ENCODE data around the gene OGA. TPM values are rescaled to one million over a fixed set of nuclear protein-coding genes. Genes with fewer than 3 reads are reported as not detected.

The OGA gene
- total and polyA plus RNA-seq, 9 of the 15 experiments (the other 6 are each of a cell fraction or from before 2014, with no cell fraction given), result 13.5 to 73.5 (median 59.5) TPM

DNA sequence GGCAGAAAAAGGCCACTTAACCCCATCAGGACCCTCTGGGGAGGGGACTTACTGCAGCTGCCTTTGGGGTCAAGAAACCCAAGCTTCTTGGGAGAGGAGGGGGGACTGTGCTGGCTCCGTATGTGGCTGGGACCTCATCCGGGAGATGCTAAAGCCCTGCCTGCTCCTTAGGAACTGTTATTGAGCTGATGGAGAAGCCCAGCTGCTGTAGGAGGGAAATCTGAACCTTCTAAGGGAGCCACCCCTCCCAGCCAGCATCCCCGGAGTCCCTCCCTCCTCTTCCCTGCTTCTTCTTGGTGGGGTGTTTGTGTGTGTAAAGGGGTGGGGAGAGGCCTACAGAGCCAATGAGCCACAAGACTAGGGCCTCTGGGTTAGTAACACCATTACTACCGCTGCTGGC lies 17.1 kb upstream of the OGA start (continued):
- TF ChIP-seq, protein P1, sequence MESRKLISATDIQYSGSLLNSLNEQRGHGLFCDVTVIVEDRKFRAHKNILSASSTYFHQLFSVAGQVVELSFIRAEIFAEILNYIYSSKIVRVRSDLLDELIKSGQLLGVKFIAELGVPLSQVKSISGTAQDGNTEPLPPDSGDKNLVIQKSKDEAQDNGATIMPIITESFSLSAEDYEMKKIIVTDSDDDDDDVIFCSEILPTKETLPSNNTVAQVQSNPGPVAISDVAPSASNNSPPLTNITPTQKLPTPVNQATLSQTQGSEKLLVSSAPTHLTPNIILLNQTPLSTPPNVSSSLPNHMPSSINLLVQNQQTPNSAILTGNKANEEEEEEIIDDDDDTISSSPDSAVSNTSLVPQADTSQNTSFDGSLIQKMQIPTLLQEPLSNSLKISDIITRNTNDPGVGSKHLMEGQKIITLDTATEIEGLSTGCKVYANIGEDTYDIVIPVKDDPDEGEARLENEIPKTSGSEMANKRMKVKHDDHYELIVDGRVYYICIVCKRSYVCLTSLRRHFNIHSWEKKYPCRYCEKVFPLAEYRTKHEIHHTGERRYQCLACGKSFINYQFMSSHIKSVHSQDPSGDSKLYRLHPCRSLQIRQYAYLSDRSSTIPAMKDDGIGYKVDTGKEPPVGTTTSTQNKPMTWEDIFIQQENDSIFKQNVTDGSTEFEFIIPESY (CRISPR knock-in tag; IDR thresholded peaks at IDR 0.05), result no peak
- TF ChIP-seq ZNF324 (CRISPR knock-in tag; IDR thresholded peaks at IDR 0.05) (no peak), LEF1 (IDR thresholded peaks at IDR 0.05) (no peak), RUNX1 (IDR thresholded peaks at IDR 0.05; ENCODE audit: low read depth) (no peak), NUFIP1 (IDR thresholded peaks at IDR 0.05; ENCODE audit: partially characterized antibody) (no peak), ZNF551 (CRISPR knock-in tag; IDR thresholded peaks at IDR 0.05) (no peak), PCBP1 (IDR thresholded peaks at IDR 0.05; ENCODE audit: low read depth, low read length, poor library complexity, severe bottlenecking) (no peak), HDGF (IDR thresholded peaks at IDR 0.05) (no peak)

DNA sequence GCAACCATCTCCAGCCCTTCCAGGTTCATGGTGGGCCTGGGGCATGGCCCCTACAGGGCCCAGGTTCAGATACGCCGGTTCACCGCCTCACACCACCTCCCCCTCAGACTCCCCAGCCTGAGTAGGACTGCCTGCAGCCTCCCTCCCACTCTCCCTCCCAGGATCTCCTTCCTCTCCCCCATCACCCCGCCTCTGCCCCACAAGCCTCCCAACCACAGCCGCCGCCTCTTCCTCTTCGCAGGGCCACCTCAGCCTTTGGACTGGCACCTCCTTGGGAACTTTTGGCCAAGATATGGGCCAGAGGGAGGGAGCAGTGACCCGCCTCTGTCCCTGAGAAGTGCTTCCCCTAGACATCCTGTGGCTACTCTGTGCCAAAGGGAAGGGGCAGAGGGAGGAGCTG lies 16.1 kb upstream of the OGA start:
- in situ Hi-C loops (cut with MboI) (loop anchor here (25.0 kb wide), 4 partner anchors 528 to 778 kb away; partner anchors contain the start of genes ACTR1A, CUEDC2 and SUFU), intact Hi-C loops (cut with micrococcal nuclease) (no loop called here)
- WGBS (ENCODE audit: insufficient coverage, low coverage, missing lambda C conversion rate), result 25% methylated on average over 5 of the region's 8 CpGs
- BruUV-seq (replicated peaks), result no TSS peak
- ATAC-seq, result no peak
- Histone ChIP-seq H3K9me3 (replicated peaks; ENCODE audit: control insufficient read depth, insufficient read depth, low read depth, low read length) (no peaks in the 10 kb centered on the region), H3K4me1 (replicated peaks in 1 of 2; ENCODE audit: control insufficient read depth in 2 of 2, insufficient read depth in 2 of 2, low read length in 2 of 2) (peaks cover 28 to 35% of the 10 kb centered on the region in 2 experiments), H3K4me3 (no peak overlapping the region), H3K4me2 (ENCODE audit: insufficient read depth, low read length) (no peak overlapping the region), H3K9ac (ENCODE audit: insufficient read depth in 1 of 2, low read depth in 2 of 2, low read length in 2 of 2) (peak overlapping the region in 1 of 2 experiments; percentile 84; a peak in 2 of 4 replicates), H3K79me2 (ENCODE audit: control insufficient read depth, insufficient read depth, low read length) (peaks cover 5% of the 10 kb centered on the region; the same call in 2 of the 3 replicates), H3K9me1 (ENCODE audit: control insufficient read depth, insufficient read depth, low read length) (peaks cover 6% of the 10 kb centered on the region), H3K27me3 (ENCODE audit: control insufficient read depth in 2 of 2, insufficient read depth in 2 of 2, low read length in 2 of 2) (no peaks in the 10 kb centered on the region), H4K20me1 (replicated peaks; ENCODE audit: control insufficient read depth, insufficient read depth, low read length) (0 out of 2 replicates have a peak, but pooled peaks cover 12% of the 10 kb centered on the region), H2AFZ (ENCODE audit: low read depth, low read length) (no peak overlapping the region), H3K36me3 (ENCODE audit: control insufficient read depth, insufficient read depth, low read length) (peaks cover 2% of the 10 kb centered on the region; the same call in 1 of the 3 replicates), H3K27ac (ENCODE audit: extremely low read depth, low read depth, low read length) (no peak overlapping the region)
- peak; percentile 17 to 33 (median 22) for DNase-seq (ENCODE audit: extremely low read depth in 1 of 4, low spot score in 3 of 4)
- CTCF ChIA-PET (ENCODE audit: low intra/inter-chr PET ratio), result no interaction called here
- TF ChIP-seq CXXC5 (CRISPR knock-in tag; IDR thresholded peaks at IDR 0.05), result no peak
- no peak for TF ChIP-seq ZFPM2 (CRISPR knock-in tag; IDR thresholded peaks at IDR 0.05)
- TF ChIP-seq, protein P2, sequence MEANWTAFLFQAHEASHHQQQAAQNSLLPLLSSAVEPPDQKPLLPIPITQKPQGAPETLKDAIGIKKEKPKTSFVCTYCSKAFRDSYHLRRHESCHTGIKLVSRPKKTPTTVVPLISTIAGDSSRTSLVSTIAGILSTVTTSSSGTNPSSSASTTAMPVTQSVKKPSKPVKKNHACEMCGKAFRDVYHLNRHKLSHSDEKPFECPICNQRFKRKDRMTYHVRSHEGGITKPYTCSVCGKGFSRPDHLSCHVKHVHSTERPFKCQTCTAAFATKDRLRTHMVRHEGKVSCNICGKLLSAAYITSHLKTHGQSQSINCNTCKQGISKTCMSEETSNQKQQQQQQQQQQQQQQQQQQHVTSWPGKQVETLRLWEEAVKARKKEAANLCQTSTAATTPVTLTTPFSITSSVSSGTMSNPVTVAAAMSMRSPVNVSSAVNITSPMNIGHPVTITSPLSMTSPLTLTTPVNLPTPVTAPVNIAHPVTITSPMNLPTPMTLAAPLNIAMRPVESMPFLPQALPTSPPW (CRISPR knock-in tag; IDR thresholded peaks at IDR 0.05), result peak; percentile 56; the same call in 1 of the 2 replicates
- no peak for TF ChIP-seq PCBP2 (IDR thresholded peaks at IDR 0.05; ENCODE audit: low read depth, low read length, poor library complexity, severe bottlenecking)
- TF ChIP-seq ZNF79 (CRISPR knock-in tag; IDR thresholded peaks at IDR 0.05; ENCODE audit: low read depth), result no peak
- FAIRE-seq, result no peak
- POLR2A ChIA-PET, result no interaction called here

All from K562 (cell line).